Skin of body (tissue), 2 donors: Measurements from ENCODE around the gene EYA3. TPM values are rescaled to one million over a fixed set of nuclear protein-coding genes. Genes with fewer than 3 reads are reported as not detected.
"Not testable (repeated sequence)": the region's sequence is repeated elsewhere in the genome, so short reads cannot be mapped to it uniquely, and the experiment has no call there.

Experiments
- DNase-seq: peaks from one replicate; lab custom pipeline; 2025; lab: John Stamatoyannopoulos, UW
- total RNA-seq: library from RNA; depleted of rRNA; stranded (reverse); fragments of >200 nt; gene quantifications from one replicate; pipeline ENCODE4 v1.2.3, GENCODE V29; 2014

The EYA3 gene
- total RNA-seq, 1 donor from 2014 or later: 10.9 TPM

GRCh38 chr1:28028873-28029654 lies 59.3 kb downstream of the EYA3 start:
- no peak for DNase-seq

GRCh38 chr1:28027660-28028059 lies 60.8 kb downstream of the EYA3 start:
- no peak for DNase-seq

GRCh38 chr1:28027238-28027637 lies 61.2 kb downstream of the EYA3 start:
- no peak for DNase-seq

- no peak for DNase-seq
Observed at GRCh38 chr1:28026329-28026728, 62.1 kb downstream of the EYA3 start.

- DNase-seq: no peak
Observed at GRCh38 chr1:28021064-28021463, 67.3 kb downstream of the EYA3 start.

GRCh38 chr1:28010969-28011368 lies 77.4 kb downstream of the EYA3 start:
- no peak for DNase-seq

- not testable (repeated sequence) for DNase-seq
Observed at GRCh38 chr1:28003117-28003516, 85.3 kb downstream of the EYA3 start.

- DNase-seq: no peak
Observed at GRCh38 chr1:28002600-28002999, 85.8 kb downstream of the EYA3 start.

- DNase-seq: no peak
Observed at GRCh38 chr1:27999055-27999454, 89.4 kb downstream of the EYA3 start.

GRCh38 chr1:27994526-27994925 lies 93.9 kb downstream of the EYA3 start:
- DNase-seq: not testable (repeated sequence)

GRCh38 chr1:27994060-27994459 lies 94.3 kb downstream of the EYA3 start:
- peak; percentile 46 for DNase-seq

GRCh38 chr1:27993241-27993640 lies 95.2 kb downstream of the EYA3 start:
- no peak for DNase-seq

GRCh38 chr1:27992276-27992675 lies 96.1 kb downstream of the EYA3 start:
- no peak for DNase-seq

- DNase-seq: no peak
Observed at GRCh38 chr1:27990920-27991537, 97.4 kb downstream of the EYA3 start.

- peak; percentile 86 for DNase-seq
Observed at GRCh38 chr1:27981145-27981544, 107.3 kb downstream of the EYA3 start.

- peak; percentile 11 for DNase-seq
Observed at GRCh38 chr1:27980216-27980845, 108.1 kb downstream of the EYA3 start.

- DNase-seq: peak; percentile 52
Observed at GRCh38 chr1:27979859-27980201, 108.6 kb downstream of the EYA3 start.

- DNase-seq: no peak
Observed at GRCh38 chr1:27979151-27979858, 109.1 kb downstream of the EYA3 start.

GRCh38 chr1:27974417-27974781 lies 114.0 kb downstream of the EYA3 start:
- DNase-seq: no peak

GRCh38 chr1:27973771-27974416 lies 114.5 kb downstream of the EYA3 start:
- DNase-seq: no peak

- no peak for DNase-seq
Observed at GRCh38 chr1:27972141-27972540, 116.3 kb downstream of the EYA3 start.

GRCh38 chr1:27971674-27972073 lies 116.7 kb downstream of the EYA3 start:
- no peak for DNase-seq
